AG09319 (cell line): ENCODE results near the gene DRGX.

Source experiments
- DNase-seq: peaks from one replicate; pipeline ENCODE4 v3.0.0-alpha.2; 2010; ENCODE audit warnings: low read depth; ENCODE audit errors: extremely low read depth
- TF ChIP-seq, protein P1 (sequence below): IDR thresholded peaks from 2 replicates; pipeline ENCODE4 v1.5.1; 2011; ENCODE audit warnings: low read depth, mild to moderate bottlenecking, inconsistent platforms, low read length, moderate library complexity

Gene DRGX

GRCh38 chr10:49395741-49396665, at the start of gene DRGX:
TSS of gene DRGX (minus strand) at chr10:49396089. CDS start at chr10:49395440, 649 bp downstream.
- TF ChIP-seq, protein P1, sequence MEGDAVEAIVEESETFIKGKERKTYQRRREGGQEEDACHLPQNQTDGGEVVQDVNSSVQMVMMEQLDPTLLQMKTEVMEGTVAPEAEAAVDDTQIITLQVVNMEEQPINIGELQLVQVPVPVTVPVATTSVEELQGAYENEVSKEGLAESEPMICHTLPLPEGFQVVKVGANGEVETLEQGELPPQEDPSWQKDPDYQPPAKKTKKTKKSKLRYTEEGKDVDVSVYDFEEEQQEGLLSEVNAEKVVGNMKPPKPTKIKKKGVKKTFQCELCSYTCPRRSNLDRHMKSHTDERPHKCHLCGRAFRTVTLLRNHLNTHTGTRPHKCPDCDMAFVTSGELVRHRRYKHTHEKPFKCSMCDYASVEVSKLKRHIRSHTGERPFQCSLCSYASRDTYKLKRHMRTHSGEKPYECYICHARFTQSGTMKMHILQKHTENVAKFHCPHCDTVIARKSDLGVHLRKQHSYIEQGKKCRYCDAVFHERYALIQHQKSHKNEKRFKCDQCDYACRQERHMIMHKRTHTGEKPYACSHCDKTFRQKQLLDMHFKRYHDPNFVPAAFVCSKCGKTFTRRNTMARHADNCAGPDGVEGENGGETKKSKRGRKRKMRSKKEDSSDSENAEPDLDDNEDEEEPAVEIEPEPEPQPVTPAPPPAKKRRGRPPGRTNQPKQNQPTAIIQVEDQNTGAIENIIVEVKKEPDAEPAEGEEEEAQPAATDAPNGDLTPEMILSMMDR = no peak
- DNase-seq = no peak

DNA sequence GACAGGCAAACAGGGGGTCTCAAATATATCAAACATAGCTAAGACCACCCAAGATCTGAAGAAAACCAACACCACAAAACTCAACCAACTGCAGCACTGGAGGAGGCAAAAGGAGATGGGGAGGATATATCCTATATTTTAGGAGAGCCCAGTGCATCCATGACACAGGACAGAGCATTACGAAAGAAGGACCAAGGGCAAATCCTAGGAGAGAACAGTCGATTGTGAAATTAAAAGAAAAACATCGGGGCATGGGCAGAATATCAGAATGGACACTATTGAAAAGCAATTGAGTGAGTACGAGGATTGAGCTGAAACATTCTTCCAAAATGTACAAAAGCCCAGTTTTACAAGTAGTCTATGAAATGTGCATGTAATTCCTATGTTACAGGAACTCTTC, 48.5 kb upstream of the DRGX start:
- TF ChIP-seq, protein P1 = no peak
- DNase-seq = no peak

- TF ChIP-seq, protein P1 = no peak
- DNase-seq = no peak
Measured at GRCh38 chr10:49442863-49443262, 47.0 kb upstream of the DRGX start.

DNA sequence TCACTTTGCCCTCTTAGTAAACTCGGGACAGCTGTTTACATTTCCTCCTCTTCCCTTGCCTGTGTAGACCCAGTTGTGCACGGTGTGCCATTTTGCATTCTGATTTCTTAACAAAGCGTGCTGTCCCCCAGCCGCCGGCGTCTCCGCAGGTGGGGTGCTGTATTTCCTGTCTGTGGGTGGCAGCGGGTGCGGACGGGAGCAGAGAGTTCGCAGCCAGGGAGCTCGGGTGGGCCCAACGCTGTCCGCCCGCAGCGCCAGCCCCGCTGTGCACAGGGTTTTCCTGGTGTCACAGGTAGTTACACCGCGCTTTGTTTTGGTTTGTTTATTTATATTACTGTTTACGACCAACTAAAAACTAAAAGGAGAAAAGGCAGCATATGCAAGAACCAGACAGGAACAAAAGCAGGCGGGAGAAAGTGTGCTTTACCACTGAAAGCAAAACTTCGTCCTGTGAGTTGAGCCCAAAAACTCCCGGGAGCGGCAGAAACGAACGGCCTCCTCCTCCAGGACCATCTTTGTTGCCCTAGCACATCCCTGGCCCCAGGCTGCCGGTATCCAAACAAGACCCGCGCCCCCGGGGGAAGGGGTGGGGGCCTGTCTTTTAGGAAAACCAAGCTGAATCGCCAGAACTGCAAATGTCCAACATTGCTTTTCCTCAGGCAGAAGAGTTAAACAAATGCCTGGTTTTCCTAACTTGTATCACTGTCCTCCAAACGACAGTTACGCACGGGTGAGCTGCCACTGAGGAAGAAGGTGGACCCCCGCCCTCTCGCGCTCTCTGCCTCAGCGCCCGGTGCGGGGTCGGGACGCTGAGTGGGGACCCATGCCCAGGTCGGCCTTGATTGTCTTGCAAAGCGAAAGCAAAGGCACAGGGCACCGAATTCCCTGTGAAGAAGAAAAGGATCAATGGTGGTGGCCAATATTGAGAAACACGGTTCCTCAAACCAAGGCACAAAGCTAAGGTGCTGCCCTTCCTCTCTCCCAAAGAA, 45.9 kb upstream of the DRGX start:
- DNase-seq = no peak
- TF ChIP-seq, protein P1 = no peak

DNA sequence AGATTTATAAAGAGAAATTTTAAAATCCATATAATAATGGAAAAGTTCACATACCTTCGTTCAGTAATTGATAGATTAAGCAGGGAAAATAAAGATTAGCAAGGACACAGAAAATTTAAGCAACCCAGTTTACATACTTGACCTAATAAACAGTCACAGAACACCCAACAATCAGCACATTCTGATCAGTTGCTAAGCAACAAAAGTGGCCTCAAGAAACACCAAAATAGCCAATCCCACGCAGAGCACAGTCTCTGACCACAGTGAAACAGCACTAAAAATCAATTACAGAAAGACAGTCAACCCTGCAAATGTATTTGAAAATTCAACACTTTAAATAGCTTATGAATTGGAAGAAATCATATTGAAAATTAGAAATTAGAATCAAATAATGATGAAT, 39.3 kb upstream of the DRGX start:
- TF ChIP-seq, protein P1 = no peak
- no peak for DNase-seq

GRCh38 chr10:49433069-49433468, 37.2 kb upstream of the DRGX start:
- no peak for DNase-seq
- TF ChIP-seq, protein P1 = no peak
